A549 treated with AZD2906 at 1 μM for 4 hours (cell line): ENCODE measurements around the gene HSD17B1. TPM values are rescaled to one million over a fixed set of nuclear protein-coding genes. Genes with fewer than 3 reads are reported as not detected.

Source experiments
- total RNA-seq: library from RNA; stranded (reverse); fragments of 200-300 nt; extraction: Qiagen RNA extraction; gene quantifications from 5 replicates; pipeline ENCODE4 v1.2.3, GENCODE V29; 2022

The HSD17B1 gene
- total RNA-seq, result 0.95 to 1.8 TPM (median 1.5 TPM) in 5 replicates

GRCh38 chr17:42552736-42553135 lies at the start of gene HSD17B1:
TSS of gene HSD17B1 (plus strand) at chr17:42552923. CDS start at chr17:42552934, 11 bp downstream.

GRCh38 chr17:42536048-42536371 lies 16.7 kb upstream of the HSD17B1 start, which contains the start of gene NAGLU:
TSS of gene NAGLU (plus strand) at chr17:42536241. CDS start at chr17:42536273, 32 bp downstream.

GRCh38 chr17:42561897-42562387 lies 9.2 kb downstream of the HSD17B1 start, which contains the start of gene COASY:
TSS of gene COASY (plus strand) at chr17:42562148. CDS start at chr17:42562623, 475 bp downstream.

GRCh38 chr17:42566883-42567573 lies 14.3 kb downstream of the HSD17B1 start, which contains the start of gene MLX:
TSS of gene MLX (plus strand) at chr17:42567100. CDS start at chr17:42567125, 25 bp downstream.

GRCh38 chr17:42577532-42578281 lies 25.0 kb downstream of the HSD17B1 start, which contains the start of gene PSMC3IP:
TSS of gene PSMC3IP (minus strand) at chr17:42577729. CDS start at chr17:42577686, 43 bp downstream.

Other genes starting within 250 kb of the HSD17B1 start
- 68.0 to 74.3 TPM (median 72.2 TPM) in 5 replicates for gene STAT3, start 164.5 kb upstream of the HSD17B1 start, total RNA-seq
- gene CAVIN1, start 129.7 kb upstream of the HSD17B1 start, total RNA-seq, result 387 to 420 TPM (median 390 TPM) in 5 replicates
- 29.3 to 42.1 TPM (median 36.0 TPM) in 5 replicates for gene ATP6V0A1, start 94.0 kb upstream of the HSD17B1 start, total RNA-seq
- gene NAGLU, start 16.7 kb upstream of the HSD17B1 start, total RNA-seq, result 34.3 to 48.3 TPM (median 46.9 TPM) in 5 replicates
- 103 to 126 TPM (median 118 TPM) in 5 replicates for gene COASY, start 9.2 kb downstream of the HSD17B1 start, total RNA-seq
- gene MLX, start 14.2 kb downstream of the HSD17B1 start, total RNA-seq, result 58.2 to 62.5 TPM (median 61.8 TPM) in 5 replicates
- gene PSMC3IP, start 24.8 kb downstream of the HSD17B1 start, total RNA-seq, result 30.0 to 33.0 TPM (median 31.6 TPM) in 5 replicates
- 23.5 to 29.0 TPM (median 26.5 TPM) in 5 replicates for gene RETREG3, start 56.5 kb downstream of the HSD17B1 start, total RNA-seq
- 134 to 147 TPM (median 139 TPM) in 5 replicates for gene TUBG1, start 56.8 kb downstream of the HSD17B1 start, total RNA-seq
- gene TUBG2, start 106.4 kb downstream of the HSD17B1 start, total RNA-seq, result 15.2 to 22.9 TPM (median 20.9 TPM) in 5 replicates
- 9.6 to 17.7 TPM (median 16.1 TPM) in 5 replicates for gene PLEKHH3, start 124.1 kb downstream of the HSD17B1 start, total RNA-seq
- gene CCR10, start 128.9 kb downstream of the HSD17B1 start, total RNA-seq, result 0.25 to 0.35 TPM (median 0.29 TPM) in 5 replicates
- gene CNTNAP1, start 129.6 kb downstream of the HSD17B1 start, total RNA-seq, result 4.5 to 5.6 TPM (median 5.0 TPM) in 5 replicates
- gene EZH1, start 192.1 kb downstream of the HSD17B1 start, total RNA-seq, result 8.9 to 13.0 TPM (median 11.9 TPM) in 5 replicates
- gene RAMP2, start 208.3 kb downstream of the HSD17B1 start, total RNA-seq, result 0.51 to 1.3 TPM (median 1.2 TPM) in 5 replicates
- gene VPS25, start 220.5 kb downstream of the HSD17B1 start, total RNA-seq, result 123 to 126 TPM (median 124 TPM) in 5 replicates
- gene WNK4, start 227.7 kb downstream of the HSD17B1 start, total RNA-seq, result 0.91 to 1.6 TPM (median 1.2 TPM) in 5 replicates
- gene COA3, start 245.8 kb downstream of the HSD17B1 start, total RNA-seq, result 112 to 138 TPM (median 133 TPM) in 5 replicates
- gene CNTD1, start 245.9 kb downstream of the HSD17B1 start, total RNA-seq, result 0.03 to 0.06 TPM (median 0.04 TPM) in 4 of 5 replicates, not detected in the other